CD4-positive, CD25-positive, alpha-beta regulatory T cell (primary cell): Measurements from ENCODE around the gene SLC22A14. TPM values are rescaled to one million over a fixed set of nuclear protein-coding genes. Genes with fewer than 3 reads are reported as not detected.
A peak's percentile ranks its signal among the peaks of the same experiment; 100 is the strongest.

ENCODE experiments used
- ATAC-seq, 2 donors: fragments of 150-1000 bp; cut with Tn5 transposase; one replicate each; pipeline ENCODE4 v1.10.0; 2021; ENCODE audit warnings: low read depth in 2 of 2, moderate number of reproducible peaks in 2 of 2, moderate library complexity in 1 of 2
- DNase-seq, 3 donors: peaks; one replicate each; pipeline versions ENCODE4 v3.0.0 to v3.0.0-alpha.2; 2012 to 2022; ENCODE audit warnings: mixed read lengths in 1 of 3
- H3K27ac ChIP-seq: one replicate; pipeline ENCODE4 v1.7.0; 2013; ENCODE audit warnings: mild to moderate bottlenecking, low read length; ENCODE audit not compliant: insufficient read depth, poor library complexity, severe bottlenecking
- H3K27me3 ChIP-seq: one replicate; pipeline ENCODE4 v1.7.0; 2013; ENCODE audit warnings: low read length; ENCODE audit not compliant: control insufficient read depth, insufficient read depth
- H3K36me3 ChIP-seq: one replicate; pipeline ENCODE4 v1.7.0; 2013; ENCODE audit warnings: mild to moderate bottlenecking, low read length, moderate library complexity; ENCODE audit not compliant: control insufficient read depth, insufficient read depth
- H3K4me1 ChIP-seq: 2 replicates; pipeline ENCODE4 v1.7.0; 2013; ENCODE audit warnings: mild to moderate bottlenecking, low read length; ENCODE audit not compliant: insufficient read depth, control insufficient read depth, poor library complexity, severe bottlenecking
- H3K4me3 ChIP-seq: one replicate; pipeline ENCODE4 v1.7.0; 2013; ENCODE audit warnings: low read depth, mild to moderate bottlenecking, low read length, moderate library complexity
- H3K9me3 ChIP-seq, 2 experiments: 1 replicate in 1 of 2; 2 replicates in 1 of 2; pipeline ENCODE4 v1.7.0; 2013; ENCODE audit warnings: low read length in 2 of 2, mild to moderate bottlenecking in 1 of 2, moderate library complexity in 1 of 2; ENCODE audit not compliant: control insufficient read depth in 2 of 2
- H3K27ac Mint-ChIP-seq, 3 donors: one replicate each; pipeline ENCODE4 v1.8.0; 2020 to 2022; ENCODE audit warnings: mild to moderate bottlenecking in 3 of 3, mixed read lengths in 3 of 3, moderate library complexity in 2 of 3
- H3K27me3 Mint-ChIP-seq: one replicate; pipeline ENCODE4 v1.8.0; 2022; ENCODE audit warnings: mild to moderate bottlenecking, mixed read lengths
- H3K36me3 Mint-ChIP-seq: one replicate; pipeline ENCODE4 v1.8.0; 2020; ENCODE audit warnings: mixed read lengths
- H3K4me1 Mint-ChIP-seq, 4 donors: one replicate each; pipeline ENCODE4 v1.8.0; 2020 to 2022; ENCODE audit warnings: mixed read lengths in 4 of 4, mild to moderate bottlenecking in 1 of 4
- H3K4me3 Mint-ChIP-seq, 4 donors: one replicate each; pipeline ENCODE4 v1.8.0; 2020 to 2022; ENCODE audit warnings: mild to moderate bottlenecking in 4 of 4, mixed read lengths in 4 of 4, moderate library complexity in 3 of 4
- H3K9me3 Mint-ChIP-seq, 7 donors: one replicate each; pipeline ENCODE4 v1.8.0; 2020 to 2022; ENCODE audit warnings: mixed read lengths in 7 of 7, mild to moderate bottlenecking in 3 of 7, moderate library complexity in 2 of 7
- polyA plus RNA-seq, 4 donors: library from polyadenylated mRNA; unstranded; fragments of 300-500 nt; fragmentation: Illumina TruSeq; gene quantifications; one replicate each; pipeline ENCODE4 v1.2.3, GENCODE V29; 2021
- total RNA-seq: library from RNA; stranded (reverse); gene quantifications from one replicate; pipeline ENCODE4 v1.2.3, GENCODE V29; 2022

SLC22A14 gene
- total and polyA plus RNA-seq, 5 donors from 2014 or later: not detected

- H3K27ac ChIP-seq: no peak overlapping the region
- peaks cover 9% of the 10 kb centered on the region for H3K4me1 ChIP-seq
- peaks cover 11% of the 10 kb centered on the region for H3K36me3 Mint-ChIP-seq
- H3K27ac Mint-ChIP-seq: peak overlapping the region in 1 of 3 donors; percentile 57
- no peaks in the 10 kb centered on the region for H3K27me3 Mint-ChIP-seq
- H3K36me3 ChIP-seq: no peaks in the 10 kb centered on the region
- ATAC-seq: no peak
- H3K4me1 Mint-ChIP-seq: peaks cover 15 to 43% (median 26%) of the 10 kb centered on the region in 4 donors
- H3K9me3 ChIP-seq: no peaks in the 10 kb centered on the region
- DNase-seq: no peak
- H3K27me3 ChIP-seq: no peaks in the 10 kb centered on the region
- no peak overlapping the region for H3K4me3 Mint-ChIP-seq
- H3K9me3 Mint-ChIP-seq: peaks cover 0 to 3% (median 0%) of the 10 kb centered on the region in 7 donors
- H3K4me3 ChIP-seq: no peak overlapping the region
These were observed 17.3 kb upstream of the SLC22A14 start for GRCh38 chr3:38264779-38265178.

- H3K27me3 Mint-ChIP-seq: no peaks in the 10 kb centered on the region
- Histone ChIP-seq H3K27ac (no peak within 1 kb of the TSS), H3K9me3 (no peaks in the 10 kb centered on the region), H3K4me1 (peaks cover 5% of the 10 kb centered on the region), H3K36me3 (no peaks in the 10 kb centered on the region), H3K4me3 (no peak within 1 kb of the TSS), H3K27me3 (no peaks in the 10 kb centered on the region)
- H3K36me3 Mint-ChIP-seq: peaks cover 16% of the 10 kb centered on the region
- H3K4me1 Mint-ChIP-seq: peaks cover 9 to 40% (median 20%) of the 10 kb centered on the region in 4 donors
- peaks cover 0 to 3% (median 0%) of the 10 kb centered on the region in 7 donors for H3K9me3 Mint-ChIP-seq
- peak within 1 kb of the TSS in 1 of 3 donors; percentile 70 for H3K27ac Mint-ChIP-seq
- no peak for DNase-seq
- no peak for ATAC-seq
- no peak within 1 kb of the TSS for H3K4me3 Mint-ChIP-seq
These were observed 16.3 kb upstream of the SLC22A14 start, which contains the start of gene SLC22A13 for GRCh38 chr3:38265604-38266307. TSS of gene SLC22A13 (plus strand) at chr3:38265812. CDS start at chr3:38265861, 49 bp downstream.

- Histone ChIP-seq H3K27me3 (no peaks in the 10 kb centered on the region), H3K4me3 (no peak overlapping the region), H3K9me3 (no peaks in the 10 kb centered on the region), H3K4me1 (peaks cover 5% of the 10 kb centered on the region), H3K27ac (no peak overlapping the region), H3K36me3 (no peaks in the 10 kb centered on the region)
- H3K27ac Mint-ChIP-seq: no peak overlapping the region
- no peak overlapping the region for H3K4me3 Mint-ChIP-seq
- ATAC-seq (no peak), DNase-seq (no peak)
- H3K9me3 Mint-ChIP-seq: peaks cover 0 to 3% (median 0%) of the 10 kb centered on the region in 7 donors
- H3K27me3 Mint-ChIP-seq: no peaks in the 10 kb centered on the region
- H3K4me1 Mint-ChIP-seq: peaks cover 9 to 40% (median 19%) of the 10 kb centered on the region in 4 donors
- peaks cover 18% of the 10 kb centered on the region for H3K36me3 Mint-ChIP-seq
These were observed 15.3 kb upstream of the SLC22A14 start for GRCh38 chr3:38266810-38267209.

DNA sequence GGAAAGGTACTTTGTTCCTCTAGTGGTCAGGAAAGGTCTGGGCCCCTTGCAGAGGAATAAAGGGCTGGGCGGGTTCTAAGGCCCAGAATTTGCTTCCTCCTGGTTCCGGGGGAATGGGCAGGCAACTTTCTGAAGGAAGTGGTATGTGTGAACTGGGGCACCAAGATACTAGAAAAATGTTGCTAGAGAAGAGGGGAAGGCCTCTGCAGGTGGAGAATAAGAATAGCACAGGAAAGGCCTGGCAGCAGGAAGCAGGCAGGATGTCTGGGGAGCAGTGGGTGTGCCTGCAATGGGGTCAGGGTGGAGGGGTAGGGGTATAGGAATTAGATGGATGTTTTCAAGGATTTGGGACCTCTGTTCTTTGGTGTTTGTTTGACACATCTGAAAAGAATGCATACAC is 14.4 kb upstream of the SLC22A14 start:
- Mint-ChIP-seq H3K27ac (peak overlapping the region in 2 of 3 donors; percentile 27 to 83), H3K4me1 (peaks cover 9 to 40% (median 19%) of the 10 kb centered on the region in 4 donors), H3K9me3 (peaks cover 0 to 3% (median 0%) of the 10 kb centered on the region in 7 donors), H3K27me3 (no peaks in the 10 kb centered on the region), H3K36me3 (peaks cover 18% of the 10 kb centered on the region), H3K4me3 (peak overlapping the region in 1 of 4 donors; percentile 61)
- Histone ChIP-seq H3K27ac (no peak overlapping the region), H3K4me3 (no peak overlapping the region), H3K36me3 (no peaks in the 10 kb centered on the region), H3K27me3 (no peaks in the 10 kb centered on the region), H3K9me3 (no peaks in the 10 kb centered on the region), H3K4me1 (peaks cover 5% of the 10 kb centered on the region)
- ATAC-seq (no peak), DNase-seq (no peak)

GRCh38 chr3:38268087-38268486 is 14.0 kb upstream of the SLC22A14 start:
- no peak overlapping the region for H3K4me3 ChIP-seq
- Mint-ChIP-seq H3K36me3 (peaks cover 18% of the 10 kb centered on the region), H3K9me3 (peaks cover 0 to 3% (median 0%) of the 10 kb centered on the region in 7 donors), H3K27ac (peak overlapping the region in 2 of 3 donors; percentile 27 to 83), H3K4me1 (peaks cover 9 to 40% (median 18%) of the 10 kb centered on the region in 4 donors), H3K4me3 (no peak overlapping the region), H3K27me3 (no peaks in the 10 kb centered on the region)
- no peaks in the 10 kb centered on the region for H3K9me3 ChIP-seq
- no peak overlapping the region for H3K27ac ChIP-seq
- H3K27me3 ChIP-seq: no peaks in the 10 kb centered on the region
- ATAC-seq: no peak
- peaks cover 5% of the 10 kb centered on the region for H3K4me1 ChIP-seq
- DNase-seq: no peak
- H3K36me3 ChIP-seq: no peaks in the 10 kb centered on the region

GRCh38 chr3:38268522-38268921 is 13.6 kb upstream of the SLC22A14 start:
- no peak overlapping the region for H3K4me3 Mint-ChIP-seq
- peaks cover 18% of the 10 kb centered on the region for H3K36me3 Mint-ChIP-seq
- Histone ChIP-seq H3K4me3 (no peak overlapping the region), H3K9me3 (no peaks in the 10 kb centered on the region), H3K36me3 (no peaks in the 10 kb centered on the region), H3K4me1 (peaks cover 5% of the 10 kb centered on the region), H3K27ac (no peak overlapping the region), H3K27me3 (no peaks in the 10 kb centered on the region)
- no peaks in the 10 kb centered on the region for H3K27me3 Mint-ChIP-seq
- peaks cover 0 to 3% (median 0%) of the 10 kb centered on the region in 7 donors for H3K9me3 Mint-ChIP-seq
- ATAC-seq (no peak), DNase-seq (no peak)
- peak overlapping the region in 1 of 3 donors; percentile 27 for H3K27ac Mint-ChIP-seq
- peaks cover 7 to 39% (median 17%) of the 10 kb centered on the region in 4 donors for H3K4me1 Mint-ChIP-seq

- Mint-ChIP-seq H3K27ac (no peak overlapping the region), H3K4me3 (no peak overlapping the region), H3K36me3 (peaks cover 21% of the 10 kb centered on the region), H3K9me3 (peaks cover 0 to 3% (median 0%) of the 10 kb centered on the region in 7 donors), H3K4me1 (peaks cover 6 to 25% (median 16%) of the 10 kb centered on the region in 4 donors), H3K27me3 (no peaks in the 10 kb centered on the region)
- Histone ChIP-seq H3K9me3 (no peaks in the 10 kb centered on the region), H3K4me3 (no peak overlapping the region), H3K4me1 (peaks cover 5% of the 10 kb centered on the region), H3K36me3 (no peaks in the 10 kb centered on the region), H3K27me3 (no peaks in the 10 kb centered on the region), H3K27ac (no peak overlapping the region)
- ATAC-seq (no peak), DNase-seq (no peak)
These were observed 11.5 kb upstream of the SLC22A14 start for GRCh38 chr3:38270606-38271005.

- peaks cover 5% of the 10 kb centered on the region for H3K4me1 ChIP-seq
- no peak overlapping the region for H3K4me3 ChIP-seq
- H3K4me3 Mint-ChIP-seq: no peak overlapping the region
- no peaks in the 10 kb centered on the region for H3K9me3 ChIP-seq
- peaks cover 15% of the 10 kb centered on the region for H3K36me3 Mint-ChIP-seq
- H3K27ac ChIP-seq: no peak overlapping the region
- no peaks in the 10 kb centered on the region for H3K36me3 ChIP-seq
- no peaks in the 10 kb centered on the region for H3K27me3 ChIP-seq
- H3K27me3 Mint-ChIP-seq: no peaks in the 10 kb centered on the region
- DNase-seq (no peak), ATAC-seq (no peak)
- no peak overlapping the region for H3K27ac Mint-ChIP-seq
- H3K9me3 Mint-ChIP-seq: peaks cover 0 to 3% (median 0%) of the 10 kb centered on the region in 7 donors
- H3K4me1 Mint-ChIP-seq: peaks cover 6 to 17% (median 12%) of the 10 kb centered on the region in 4 donors
These were observed 10.5 kb upstream of the SLC22A14 start for GRCh38 chr3:38271553-38271952.
